CD4-positive, alpha-beta T cell (primary cell): ENCODE data around the gene NSUN3. TPM values are rescaled to one million over a fixed set of nuclear protein-coding genes. Genes with fewer than 3 reads are reported as not detected.
"Not testable (repeated sequence)": the region's sequence is repeated elsewhere in the genome, so short reads cannot be mapped to it uniquely, and the experiment has no call there.

Source experiments
- ATAC-seq: fragments of 200-7000 bp; cut with Tn5 transposase; one replicate; pipeline ENCODE4 v1.10.0; 2022; ENCODE audit warnings: mild to moderate bottlenecking; ENCODE audit not compliant: poor library complexity
- CTCF ChIA-PET: fragments of 350-600 bp; sonication (Branson Sonifier 250); formaldehyde crosslinking; loops from one replicate; lab custom pipeline; 2021; ENCODE audit warnings: antibody characterized with exemption, inconsistent platforms; lab: Charles Lee
- POLR2A ChIA-PET: fragments of 350-600 bp; sonication (Branson Sonifier 250); formaldehyde crosslinking; loops from one replicate; lab custom pipeline; 2021; ENCODE audit warnings: antibody characterized with exemption, inconsistent platforms; lab: Charles Lee
- DNase-seq, 14 experiments: peaks; one replicate each; pipeline ENCODE4 v3.0.0-alpha.2; 2013 to 2020; ENCODE audit warnings: mixed read lengths in 2 of 14
- H3K27ac ChIP-seq, 2 donors: one replicate each; pipeline versions ENCODE4 v1.5.1 to v1.7.0; 2013; ENCODE audit warnings: low read length in 2 of 2, low read depth in 1 of 2, mild to moderate bottlenecking in 1 of 2
- H3K27me3 ChIP-seq, 2 experiments: 1 replicate in 1 of 2; 2 replicates in 1 of 2; pipeline versions ENCODE4 v1.6.1 to v1.7.0; 2013; ENCODE audit warnings: low read length in 2 of 2, control low read depth in 1 of 2, mild to moderate bottlenecking in 1 of 2, moderate library complexity in 1 of 2; ENCODE audit not compliant: insufficient read depth in 2 of 2, control insufficient read depth in 1 of 2
- H3K36me3 ChIP-seq: one replicate; pipeline ENCODE4 v1.6.1; 2013; ENCODE audit warnings: low read length, control low read depth; ENCODE audit not compliant: insufficient read depth
- H3K4me1 ChIP-seq: one replicate; pipeline ENCODE4 v1.6.1; 2013; ENCODE audit warnings: low read length, control low read depth; ENCODE audit not compliant: insufficient read depth
- H3K4me3 ChIP-seq: one replicate; pipeline ENCODE4 v1.5.1; 2013; ENCODE audit warnings: mild to moderate bottlenecking, low read length, moderate library complexity
- H3K9me3 ChIP-seq, 2 experiments: 1 replicate in 1 of 2; 2 replicates in 1 of 2; pipeline versions ENCODE4 v1.6.1 to v1.7.0; 2013; ENCODE audit warnings: low read length in 2 of 2, mild to moderate bottlenecking in 2 of 2, control low read depth in 1 of 2, moderate library complexity in 1 of 2; ENCODE audit not compliant: control insufficient read depth in 1 of 2, insufficient read depth in 1 of 2
- H3K27ac Mint-ChIP-seq: one replicate; pipeline ENCODE4 v1.8.0; 2020; ENCODE audit warnings: mixed read lengths
- H3K27me3 Mint-ChIP-seq: one replicate; pipeline ENCODE4 v1.8.0; 2021; ENCODE audit warnings: mixed read lengths
- H3K36me3 Mint-ChIP-seq: one replicate; pipeline ENCODE4 v1.8.0; 2021; ENCODE audit warnings: low read depth, mixed read lengths
- H3K4me1 Mint-ChIP-seq: one replicate; pipeline ENCODE4 v1.8.0; 2021; ENCODE audit warnings: low read depth, mixed read lengths
- H3K4me3 Mint-ChIP-seq: one replicate; pipeline ENCODE4 v1.8.0; 2020; ENCODE audit warnings: mild to moderate bottlenecking, mixed read lengths
- H3K9me3 Mint-ChIP-seq: one replicate; pipeline ENCODE4 v1.8.0; 2020; ENCODE audit warnings: mixed read lengths
- CTCF ChIP-seq: fragments of 200-600 bp; IDR thresholded peaks from one replicate; pipeline ENCODE4 v1.8.0; 2022; ENCODE audit warnings: antibody characterized with exemption, mild to moderate bottlenecking
- intact Hi-C, 2 experiments: fragments of 100-400 bp; cut with DNase I in 1 of 2; cut with micrococcal nuclease in 1 of 2; formaldehyde crosslinking; loops; one replicate each; pipeline versions ENCODE4 v1.15.1 to v1.9.0; 2023 to 2025; cut with DNase I, micrococcal nuclease
- total RNA-seq, 174 experiments: library from RNA in 2 of 174; stranded (reverse) in 2 of 174; gene quantifications; one replicate each; pipeline ENCODE4 v1.2.3 and lab custom pipeline; 2021 to 2026

The NSUN3 gene
- total RNA-seq, 2 experiments from 2014 or later: 12.4 to 13.4 TPM

- peaks cover 59% of the 10 kb centered on the region for H3K36me3 Mint-ChIP-seq
- H3K9me3 ChIP-seq: no peaks in the 10 kb centered on the region
- H3K4me1 Mint-ChIP-seq: no peaks in the 10 kb centered on the region
- no peaks in the 10 kb centered on the region for H3K4me1 ChIP-seq
- no peaks in the 10 kb centered on the region for H3K9me3 Mint-ChIP-seq
- no peak overlapping the region for H3K27ac ChIP-seq
- no peak for DNase-seq
- H3K27me3 Mint-ChIP-seq: no peaks in the 10 kb centered on the region
- no peak for TF ChIP-seq CTCF
- H3K36me3 ChIP-seq: peaks cover 24% of the 10 kb centered on the region
- CTCF ChIA-PET: interaction anchor here (1.1 kb wide), 1 partner anchor 102 kb away, joined by 4 read pairs; no protein-coding TSS in a partner anchor
- intact Hi-C loops: no loop called here
- POLR2A ChIA-PET: no interaction called here
- H3K4me3 Mint-ChIP-seq: no peak overlapping the region
- no peak overlapping the region for H3K4me3 ChIP-seq
- H3K27ac Mint-ChIP-seq: no peak overlapping the region
- no peak for ATAC-seq
- H3K27me3 ChIP-seq: no peaks in the 10 kb centered on the region
Observed at GRCh38 chr3:94106268-94106667, 43.4 kb downstream of the NSUN3 start.

- ATAC-seq, H3K27ac Mint-ChIP-seq, CTCF ChIA-PET, H3K4me1 ChIP-seq, H3K27ac ChIP-seq, H3K4me3 Mint-ChIP-seq, H3K4me3 ChIP-seq, H3K27me3 ChIP-seq, H3K9me3 Mint-ChIP-seq, H3K4me1 Mint-ChIP-seq, DNase-seq, H3K27me3 Mint-ChIP-seq, intact Hi-C loops, H3K9me3 ChIP-seq: not testable (repeated sequence)
- peaks cover 68% of the 10 kb centered on the region for H3K36me3 Mint-ChIP-seq
- POLR2A ChIA-PET: interaction anchor here (1.8 kb wide), 1 partner anchor 48 kb away, joined by 4 read pairs; the partner anchor contains the start of genes DHFR2 and NSUN3
- H3K36me3 ChIP-seq: peaks cover 27% of the 10 kb centered on the region
Observed at GRCh38 chr3:94110232-94110631, 47.4 kb downstream of the NSUN3 start.

GRCh38 chr3:94110854-94111253 lies 48.0 kb downstream of the NSUN3 start:
- CTCF ChIA-PET: interaction anchor here (0.9 kb wide), 1 partner anchor 57 kb away, joined by 3 read pairs; no protein-coding TSS in a partner anchor

More at GRCh38 chr3:94110854-94111253, 48.0 kb downstream of the NSUN3 start:
- Mint-ChIP-seq H3K4me3 (no peak overlapping the region), H3K4me1 (no peaks in the 10 kb centered on the region), H3K36me3 (peaks cover 62% of the 10 kb centered on the region), H3K27ac (no peak overlapping the region), H3K27me3 (no peaks in the 10 kb centered on the region), H3K9me3 (no peaks in the 10 kb centered on the region)
- POLR2A ChIA-PET: no interaction called here
- Histone ChIP-seq H3K4me1 (no peaks in the 10 kb centered on the region), H3K36me3 (peaks cover 22% of the 10 kb centered on the region), H3K27ac (no peak overlapping the region), H3K9me3 (no peaks in the 10 kb centered on the region), H3K4me3 (no peak overlapping the region), H3K27me3 (no peaks in the 10 kb centered on the region)
- no peak for TF ChIP-seq CTCF
- ATAC-seq (no peak), DNase-seq (no peak)
- intact Hi-C loops: no loop called here
